HEK293T (cell line): Measurements from ENCODE around the gene POLG.

Experiments used
- ELF4 ChIP-seq: fragments of 450-650 bp; IDR thresholded peaks from 2 replicates; pipeline ENCODE4 v1.6.1; 2017; ENCODE audit warnings: antibody characterized with exemption
- FOXK2 ChIP-seq: fragments of 450-650 bp; IDR thresholded peaks from 2 replicates; pipeline ENCODE4 v1.6.1; 2016; ENCODE audit warnings: mild to moderate bottlenecking
- NFRKB ChIP-seq: fragments of 450-650 bp; IDR thresholded peaks from 2 replicates; pipeline ENCODE4 v1.6.1; 2016; ENCODE audit warnings: mild to moderate bottlenecking, moderate library complexity
- PKNOX1 ChIP-seq: fragments of 450-650 bp; IDR thresholded peaks from 2 replicates; pipeline ENCODE4 v1.6.1; 2016

DNA sequence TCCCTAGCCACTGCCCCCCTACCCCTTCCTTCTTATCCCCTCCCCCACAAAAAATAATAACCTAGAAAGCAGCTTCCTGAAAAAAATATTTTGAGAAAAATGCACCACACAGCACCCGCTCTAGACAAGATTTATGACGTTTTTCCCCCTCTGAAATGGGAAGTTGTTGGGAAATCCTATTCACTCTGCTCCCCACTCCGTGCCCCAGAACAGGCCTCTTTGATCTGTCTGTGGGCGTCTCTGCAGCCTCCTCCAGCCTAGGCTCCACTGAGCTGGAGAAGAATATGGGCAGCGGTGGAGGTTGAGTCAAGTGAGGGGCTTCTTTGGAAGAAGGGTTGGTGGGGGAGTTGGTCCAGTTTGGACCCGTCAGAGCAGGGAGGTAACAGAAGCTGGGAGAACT, 28.5 kb upstream of the POLG start:
- TF ChIP-seq NFRKB (no peak), FOXK2 (no peak), PKNOX1 (no peak), ELF4 (no peak)
